ENCODE results near the gene HTRA1.

GRCh38 chr10:122516734-122517133 is 55.4 kb downstream of the HTRA1 start:
- no peak for TF ChIP-seq CTCF (conservative IDR thresholded peaks at IDR 0.05 in 1 of 2, IDR thresholded peaks at IDR 0.05 in 1 of 2; ENCODE audit: extremely low read depth in 1 of 2, insufficient read depth in 1 of 2, low read depth in 1 of 2, low read length in 2 of 2)
- TF ChIP-seq EZH2 (IDR thresholded peaks at IDR 0.05; ENCODE audit: borderline replicate concordance, low read length): no peak
